Measurements from ENCODE around the gene KRT16. TPM values are rescaled to one million over a fixed set of nuclear protein-coding genes. Genes with fewer than 3 reads are reported as not detected.

KRT16 gene
- total and polyA plus RNA-seq, 2 of the 8 experiments (the other 6 are each of a cell fraction or from before 2014, with no cell fraction given) = not detected

DNA sequence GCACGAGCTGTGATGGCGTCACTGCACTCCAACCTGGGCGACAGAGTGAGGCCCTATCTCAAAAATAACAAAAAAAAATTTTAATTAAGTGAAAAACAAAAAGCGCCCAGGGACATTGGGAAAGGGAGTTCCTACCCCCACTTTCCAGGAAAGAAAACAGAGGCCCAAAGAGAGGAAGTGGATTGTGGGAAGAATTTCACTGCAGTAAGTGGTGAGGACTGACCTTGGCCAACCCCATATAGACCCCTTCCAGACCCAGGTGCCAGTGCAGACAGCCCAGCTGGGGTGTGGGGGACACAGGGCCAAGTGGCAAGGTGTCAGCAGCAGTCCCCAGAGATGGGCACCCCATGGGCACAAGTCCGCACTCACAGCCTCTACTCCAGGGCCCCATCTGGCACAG, 40.9 kb upstream of the KRT16 start:
- no peak overlapping the region for H4K5ac ChIP-seq (ENCODE audit: insufficient read length, low read depth, low read length)
- no peak overlapping the region for H3K27ac ChIP-seq (ENCODE audit: low read depth, low read length)
- no peaks in the 10 kb centered on the region for H3K9me3 ChIP-seq (ENCODE audit: insufficient read depth in 2 of 2, low read depth in 1 of 2, low read length in 1 of 2)
- H2BK5ac ChIP-seq (ENCODE audit: low read depth, low read length) = no peak overlapping the region
- H4K91ac ChIP-seq (replicated peaks; ENCODE audit: insufficient read length, low read length) = no peak overlapping the region
- no peak overlapping the region for H3K18ac ChIP-seq (ENCODE audit: extremely low read depth, low read length)
- DNase-seq (ENCODE audit: low read depth in 1 of 2, low spot score in 2 of 2) (no peak), FAIRE-seq (no peak)
- H3K14ac ChIP-seq (ENCODE audit: insufficient read length) = no peak overlapping the region
- POLR2A ChIA-PET (ENCODE audit: partially characterized antibody) = interaction anchor here (1.1 to 1.8 kb wide), 2 partner anchors 11 to 35 kb away, joined by 4 to 8 read pairs; partner anchors contain the start of gene EIF1
- no peak overlapping the region for H3K4me2 ChIP-seq (ENCODE audit: insufficient read depth in 1 of 2, low read depth in 2 of 2, low read length in 2 of 2)
- no peak overlapping the region for H3K9ac ChIP-seq (replicated peaks in 1 of 4; ENCODE audit: extremely low read depth in 1 of 4, low read depth in 3 of 4, low read length in 3 of 4)
- no peak overlapping the region for H2AK5ac ChIP-seq (ENCODE audit: low read depth, low read length)
- no peak overlapping the region for H2BK15ac ChIP-seq (ENCODE audit: low read length)
- CTCF ChIA-PET (ENCODE audit: partially characterized antibody) = interaction anchor here (0.6 to 20.4 kb wide), 12 partner anchors 9 to 817 kb away, joined by 3 to 492 read pairs (median 4); partner anchors contain the start of gene KRT17
- no peaks in the 10 kb centered on the region for H3K79me2 ChIP-seq (ENCODE audit: control insufficient read depth in 1 of 2, insufficient read depth in 2 of 2, low read length in 2 of 2)
- no peak overlapping the region for H3K56ac ChIP-seq (replicated peaks; ENCODE audit: insufficient read length, low read depth, low read length)
- H3K79me1 ChIP-seq (ENCODE audit: low read depth, low read length) = no peaks in the 10 kb centered on the region
- peaks cover 13% of the 10 kb centered on the region; the same call in 1 of the 2 replicates for H3K23me2 ChIP-seq (ENCODE audit: low read depth, low read length)
- no peaks in the 10 kb centered on the region for H3K36me3 ChIP-seq (ENCODE audit: control insufficient read depth in 2 of 4, insufficient read depth in 4 of 4, low read length in 3 of 4)
- peaks cover 0 to 8% of the 10 kb centered on the region in 2 experiments for H4K20me1 ChIP-seq (replicated peaks in 1 of 2; ENCODE audit: control insufficient read depth in 1 of 2, insufficient read depth in 2 of 2, low read length in 2 of 2)
- H3K4me1 ChIP-seq (replicated peaks in 1 of 4; ENCODE audit: control insufficient read depth in 3 of 4, insufficient read depth in 4 of 4, low read length in 3 of 4) = peaks cover 0 to 24% (median 10%) of the 10 kb centered on the region in 4 experiments; a peak in 6 of 7 replicates
- 89% methylated on average over 5 of the region's 5 CpGs; no CpG with 5 or more reads in 1 of the 2 experiments for WGBS, 2 experiments (ENCODE audit: extremely low coverage in 1 of 2, insufficient coverage in 1 of 2, insufficient read length in 1 of 2, insufficient replicate concordance in 2 of 2, low coverage in 1 of 2, low lambda C conversion rate in 2 of 2, missing lambda C conversion rate in 1 of 2)
- no peak overlapping the region for H2BK12ac ChIP-seq (ENCODE audit: low read depth, low read length)
- H2BK20ac ChIP-seq (ENCODE audit: low read length) = 0 out of 2 replicates have a peak overlapping the region, but pooled peaks have one; percentile 32
- H3K27me3 ChIP-seq (replicated peaks in 1 of 4; ENCODE audit: control insufficient read depth in 3 of 4, extremely low read depth in 1 of 4, insufficient read depth in 3 of 4, low read length in 3 of 4) = no peaks in the 10 kb centered on the region; a peak in 2 of 7 replicates
- H3K4ac ChIP-seq (replicated peaks; ENCODE audit: insufficient read length, low read depth, low read length) = no peak overlapping the region
- H3K23ac ChIP-seq (ENCODE audit: insufficient read length) = no peak overlapping the region
- H4K8ac ChIP-seq (ENCODE audit: extremely low read depth, insufficient read depth, low read length) = no peak overlapping the region
- no peak overlapping the region for H2BK120ac ChIP-seq (replicated peaks; ENCODE audit: low read depth, low read length)
- no peak overlapping the region for H3K4me3 ChIP-seq (ENCODE audit: extremely low read depth in 1 of 4, insufficient read depth in 2 of 4, low read depth in 3 of 4, low read length in 4 of 4)
- TF ChIP-seq SP2 (IDR thresholded peaks at IDR 0.05; ENCODE audit: low read length) (no peak), HDAC6 (IDR thresholded peaks at IDR 0.05; ENCODE audit: low read depth, low read length) (no peak), RNF2 (IDR thresholded peaks at IDR 0.05; ENCODE audit: borderline replicate concordance, low read depth, low read length, missing control alignments, poor library complexity, severe bottlenecking) (no peak), GABPA (IDR thresholded peaks at IDR 0.05; ENCODE audit: borderline replicate concordance, insufficient read depth, low read length) (no peak), SIX5 (IDR thresholded peaks at IDR 0.05; ENCODE audit: low read depth, low read length) (no peak), SP1 (IDR thresholded peaks at IDR 0.05; ENCODE audit: low read depth, low read length) (no peak)
- no peak overlapping the region for H2AFZ ChIP-seq (ENCODE audit: low read length)

Data from H1 (cell line).